Pons (tissue), 1 donor: ENCODE data around the gene LRTM2.

Experiments
- DNase-seq: peaks from one replicate; pipeline ENCODE4 v3.0.0-alpha.2; 2016; ENCODE audit warnings: low spot score

The LRTM2 gene

GRCh38 chr12:1820191-1820895, at the start of gene LRTM2:
Gene LRTM2 (plus strand): TSS chr12:1820565. CDS start chr12:1828149, 7,584 bp downstream.
- DNase-seq: no peak

DNA sequence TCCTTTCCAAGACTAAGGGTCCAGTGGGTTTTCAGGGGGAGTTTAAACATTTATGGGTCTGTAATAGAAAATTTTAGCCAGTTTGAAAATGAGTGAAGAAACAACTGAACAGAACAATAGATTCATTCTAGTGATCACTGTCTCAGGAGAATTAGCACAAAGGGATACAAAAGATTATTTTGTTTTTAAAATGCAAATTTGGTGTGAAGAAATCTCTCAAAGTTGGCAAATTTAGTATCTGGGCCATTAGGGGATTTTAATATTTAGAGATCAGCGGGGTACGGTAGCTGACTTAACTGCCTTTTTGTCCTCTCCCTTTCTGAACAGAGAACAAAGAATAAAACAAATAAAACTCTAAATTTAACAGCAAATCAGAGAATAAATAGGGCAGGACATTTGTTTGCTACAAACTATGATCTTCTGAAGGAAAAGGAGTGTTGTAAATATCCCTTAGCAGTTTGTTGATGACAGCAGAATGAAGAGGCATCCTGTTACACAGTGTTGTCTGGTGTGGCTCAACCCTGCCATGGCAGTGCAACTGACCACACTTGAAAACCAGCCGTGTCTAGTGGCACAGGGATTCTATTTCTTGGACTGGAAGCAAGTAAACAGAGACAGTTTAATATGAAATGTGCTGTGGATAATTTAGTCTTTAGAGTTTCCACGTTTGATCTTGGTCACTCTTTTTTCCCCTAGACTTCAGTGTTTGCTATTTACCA, 46.3 kb upstream of the LRTM2 start:
- peak; percentile 82 for DNase-seq

DNA sequence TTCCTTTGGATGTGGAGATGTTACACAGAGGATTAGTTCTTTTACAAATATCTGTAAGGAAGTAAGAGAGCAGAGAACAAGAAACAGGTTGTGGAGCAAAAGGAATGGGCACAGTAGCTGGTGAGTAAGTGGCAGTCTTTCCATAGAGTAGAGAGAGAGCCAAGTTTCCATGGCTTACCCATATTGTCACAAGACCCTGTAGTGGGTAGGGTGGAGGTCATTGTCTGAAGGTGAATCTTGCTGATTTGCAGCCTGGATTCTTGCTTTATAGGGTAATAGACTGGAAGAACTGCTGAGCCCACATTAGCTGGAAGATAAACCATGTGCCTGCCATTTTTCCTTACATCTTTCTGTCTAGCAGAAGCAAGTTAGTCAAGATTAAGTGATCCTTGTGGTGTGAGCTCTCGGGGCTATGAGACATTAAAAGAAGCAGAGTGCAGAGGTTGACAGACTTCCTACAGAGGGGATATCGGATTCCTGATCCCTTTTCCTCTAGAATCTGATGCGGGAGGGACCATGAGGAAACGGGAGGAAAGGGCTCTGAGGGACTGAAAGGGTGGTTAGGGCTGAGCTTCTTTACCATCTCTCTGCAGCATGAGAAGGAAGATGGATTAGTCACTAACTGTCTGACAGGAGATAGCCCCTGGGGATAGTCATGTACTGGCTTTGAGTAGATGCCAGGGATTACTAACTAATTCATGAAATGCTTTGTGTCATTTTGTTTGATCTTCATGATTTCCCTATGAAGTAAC, 44.0 kb upstream of the LRTM2 start:
- no peak for DNase-seq

- DNase-seq: no peak
Observed at GRCh38 chr12:1777798-1778197, 42.6 kb upstream of the LRTM2 start.

GRCh38 chr12:1778911-1779310, 41.5 kb upstream of the LRTM2 start:
- no peak for DNase-seq

DNA sequence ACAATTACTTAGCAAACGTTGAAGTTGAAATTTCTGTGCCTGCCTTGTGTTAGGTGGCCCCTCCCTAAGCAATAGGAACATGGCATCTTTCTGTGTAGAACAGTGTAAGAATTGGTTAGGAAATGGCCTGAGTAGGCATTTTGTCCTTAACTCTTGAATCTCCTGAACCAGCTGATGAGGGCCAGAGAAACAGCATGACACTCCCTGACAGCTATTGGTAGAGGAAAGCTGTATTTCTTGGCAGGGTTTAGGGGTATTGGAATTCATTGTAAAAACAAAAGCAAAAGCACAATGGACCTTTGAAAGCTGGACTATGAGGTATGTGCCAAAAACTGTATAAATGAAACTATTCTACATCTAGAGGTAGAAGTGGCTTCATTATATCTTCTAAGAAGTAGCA, 40.6 kb upstream of the LRTM2 start:
- peak; percentile 94 for DNase-seq

DNA sequence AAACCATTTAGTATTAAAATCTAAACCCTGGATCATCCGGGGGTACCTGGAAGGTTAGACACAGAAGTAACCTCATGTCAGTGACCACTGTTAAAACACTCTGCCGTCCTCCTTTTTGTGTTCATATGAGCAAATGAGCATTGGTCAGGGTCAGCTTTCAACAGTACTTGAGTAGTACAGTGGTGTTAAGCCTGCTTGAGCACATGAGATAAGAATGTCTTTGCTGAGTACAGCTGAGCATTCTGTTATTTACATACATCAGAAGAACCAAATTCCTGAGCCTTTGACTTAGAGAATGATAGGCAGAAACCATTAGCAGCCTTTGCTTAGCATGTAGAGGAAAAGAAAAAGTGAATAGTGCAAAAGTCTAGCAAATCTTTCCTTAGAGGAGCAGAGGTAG, 38.6 kb upstream of the LRTM2 start:
- DNase-seq: no peak

- DNase-seq: no peak
Observed at GRCh38 chr12:1782215-1782614, 38.1 kb upstream of the LRTM2 start.

GRCh38 chr12:1787714-1788113, 32.7 kb upstream of the LRTM2 start:
- DNase-seq: no peak

- DNase-seq: no peak
Observed at GRCh38 chr12:1790444-1790843, 29.9 kb upstream of the LRTM2 start.

DNA sequence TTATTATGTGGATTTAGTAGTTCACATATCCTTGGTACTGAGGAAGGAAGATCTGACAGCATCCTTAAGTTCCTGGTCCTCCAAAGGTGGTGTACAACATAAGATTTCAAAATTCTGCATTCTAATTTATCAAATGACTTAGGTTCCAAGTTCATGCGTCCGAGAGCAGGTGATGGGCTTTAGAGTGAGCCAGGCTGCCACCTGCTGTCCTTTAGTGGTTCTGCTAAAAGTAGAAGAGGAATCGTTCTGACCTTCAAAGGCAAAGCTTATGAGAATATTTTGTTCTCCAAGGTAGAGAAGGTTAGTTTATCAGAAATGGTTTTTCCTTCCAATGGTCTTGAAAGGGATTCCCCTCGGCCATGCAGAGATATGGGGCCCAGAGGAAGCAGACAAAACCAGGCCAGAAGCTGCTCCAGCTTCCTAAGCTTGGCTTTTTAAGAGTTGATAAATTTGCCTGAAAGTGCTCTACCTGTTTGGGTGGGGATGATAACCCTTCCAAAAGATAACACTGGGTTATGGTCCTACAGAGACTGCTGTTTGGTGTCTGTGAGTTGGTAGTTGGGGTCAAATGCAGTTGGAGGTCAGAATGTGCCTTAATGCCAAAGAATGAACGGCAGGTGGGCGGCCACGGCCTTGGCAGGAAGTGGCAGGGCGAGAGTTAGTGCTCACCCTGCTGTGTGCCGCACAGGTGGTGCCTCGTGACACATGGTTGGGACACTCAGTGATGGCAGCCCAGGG, 29.1 kb upstream of the LRTM2 start:
- DNase-seq: peak; percentile 92

DNA sequence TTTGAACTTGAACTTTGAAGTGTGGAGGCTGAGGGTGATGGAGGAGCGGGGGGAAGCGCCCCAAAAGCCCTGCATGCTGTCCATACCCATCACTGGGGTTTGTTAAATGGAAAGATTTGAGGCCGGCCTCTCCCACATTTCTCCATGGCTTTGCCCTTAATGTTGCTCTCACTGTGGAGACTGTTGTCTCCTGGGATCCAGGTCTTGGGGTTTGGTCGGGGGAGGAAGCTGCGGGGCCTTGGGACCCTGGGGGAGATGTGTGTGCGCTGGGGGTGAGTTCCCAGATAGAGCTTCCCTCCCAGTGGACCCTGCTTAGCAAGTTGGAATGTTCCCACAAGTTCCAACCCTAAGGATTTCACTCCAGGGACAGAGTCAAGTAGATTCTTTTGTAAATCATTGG, 28.0 kb upstream of the LRTM2 start:
- DNase-seq: no peak

- no peak for DNase-seq
Observed at GRCh38 chr12:1793426-1794210, 26.7 kb upstream of the LRTM2 start.

- DNase-seq: no peak
Observed at GRCh38 chr12:1794440-1795090, 25.8 kb upstream of the LRTM2 start.

DNA sequence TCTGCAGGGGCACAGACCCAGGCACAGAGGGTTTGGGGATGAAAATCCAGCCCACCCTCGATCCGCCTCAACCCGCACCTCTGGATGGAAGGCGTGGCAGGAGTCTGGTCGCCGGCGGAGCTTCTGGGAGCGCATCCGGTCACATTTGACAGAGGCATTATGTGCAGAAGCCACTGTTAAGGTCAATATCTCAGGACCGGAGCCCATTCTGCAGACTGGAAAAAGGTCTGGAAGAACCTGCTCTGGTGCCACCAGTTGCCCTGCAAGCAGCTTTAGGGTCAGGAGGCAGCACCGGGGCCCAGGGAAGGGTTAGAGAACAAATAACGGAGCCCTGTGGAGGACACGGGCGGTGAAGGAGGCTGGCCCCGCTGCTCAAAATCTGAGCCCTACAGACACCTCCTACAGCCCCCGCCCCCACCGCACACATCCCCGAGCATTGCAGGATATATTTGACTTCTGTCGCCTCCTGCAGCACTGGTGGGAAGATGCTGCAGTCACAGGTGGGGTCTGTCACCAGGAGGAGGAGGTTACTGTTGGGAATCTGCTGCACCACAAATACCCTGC, 25.1 kb upstream of the LRTM2 start:
- DNase-seq: no peak

DNA sequence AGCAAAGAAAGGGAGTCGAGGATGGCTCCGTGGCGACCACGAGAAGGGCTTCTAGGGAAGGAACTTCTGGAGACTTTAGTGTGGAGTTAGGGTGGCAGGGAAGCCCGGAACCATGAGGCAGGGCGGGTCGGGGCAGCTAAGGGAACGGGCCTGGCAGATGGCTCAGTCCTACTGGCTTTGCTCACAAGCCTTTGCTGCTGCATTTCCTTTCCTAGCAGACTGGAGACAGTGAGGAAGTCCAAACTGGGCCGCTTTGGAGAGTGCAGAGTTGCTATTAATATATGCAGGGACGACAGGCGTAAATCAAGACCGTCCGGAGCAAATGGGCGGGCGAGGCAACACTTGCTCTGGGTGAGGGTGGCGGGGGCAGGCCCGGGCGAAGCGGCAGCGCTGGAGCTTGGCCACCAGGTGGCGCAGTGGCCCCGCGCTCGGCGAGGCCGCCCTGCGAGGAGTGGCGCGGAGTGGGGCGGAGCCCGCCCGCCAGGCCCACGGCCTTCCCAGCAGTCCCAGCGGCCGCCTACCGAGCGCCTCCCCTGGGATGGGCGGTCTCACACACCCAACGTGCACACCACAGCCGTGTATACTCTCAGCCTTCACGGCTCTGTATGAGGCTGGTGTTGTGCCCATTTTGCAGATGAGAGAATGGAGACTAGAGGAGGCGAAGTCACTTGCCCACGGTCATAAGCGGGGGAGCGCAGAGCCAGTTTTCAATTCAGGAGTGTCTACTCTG, 24.4 kb upstream of the LRTM2 start:
- peak; percentile 85 for DNase-seq

DNA sequence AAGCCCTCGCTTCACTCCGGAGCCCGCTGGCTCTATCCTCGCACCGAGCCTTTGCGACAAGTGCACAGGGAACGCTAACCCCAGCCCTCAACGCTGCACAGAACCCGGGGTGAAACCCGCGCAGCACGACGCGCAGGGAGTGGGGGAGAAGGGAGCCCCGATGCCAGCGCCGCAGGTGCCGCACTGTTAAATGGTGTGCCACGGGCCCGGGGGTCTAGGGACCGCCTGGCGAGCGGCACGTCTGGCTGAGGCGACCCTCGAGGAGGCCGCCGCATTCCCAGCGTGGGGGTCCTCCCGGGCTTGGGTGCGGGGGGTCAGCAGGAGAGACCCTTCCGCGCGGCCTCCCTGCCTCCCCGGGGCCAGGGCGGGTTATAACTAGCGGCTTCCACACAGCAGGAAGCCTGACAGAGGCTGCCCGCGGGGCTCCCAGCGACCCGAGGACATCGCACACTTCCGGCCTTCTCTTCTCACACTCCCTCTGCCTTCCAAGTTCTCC, 23.8 kb upstream of the LRTM2 start:
- no peak for DNase-seq

- no peak for DNase-seq
Observed at GRCh38 chr12:1797011-1797901, 23.1 kb upstream of the LRTM2 start.
